Mucosa of rectum (tissue), 2 donors: Measurements from ENCODE around the gene LIPC.

ENCODE experiments used
- H3K27ac ChIP-seq, 2 donors: one replicate each; pipeline ENCODE4 v1.7.0; 2013; ENCODE audit warnings: inconsistent platforms in 2 of 2, low read depth in 2 of 2, low read length in 2 of 2
- H3K27me3 ChIP-seq, 2 donors: one replicate each; pipeline ENCODE4 v1.7.0; 2013; ENCODE audit warnings: low read length in 2 of 2; ENCODE audit not compliant: control insufficient read depth in 2 of 2, insufficient read depth in 2 of 2
- H3K36me3 ChIP-seq, 2 donors: one replicate each; pipeline ENCODE4 v1.7.0; 2013; ENCODE audit warnings: low read length in 2 of 2; ENCODE audit not compliant: control insufficient read depth in 2 of 2, insufficient read depth in 2 of 2
- H3K4me1 ChIP-seq, 2 donors: one replicate each; pipeline ENCODE4 v1.7.0; 2013; ENCODE audit warnings: low read length in 2 of 2, mild to moderate bottlenecking in 1 of 2; ENCODE audit not compliant: control insufficient read depth in 2 of 2, insufficient read depth in 2 of 2
- H3K4me3 ChIP-seq, 2 donors: one replicate each; pipeline ENCODE4 v1.7.0; 2013; ENCODE audit warnings: low read length in 2 of 2
- H3K9ac ChIP-seq, 2 donors: one replicate each; pipeline ENCODE4 v1.7.0; 2013; ENCODE audit warnings: low read length in 2 of 2, low read depth in 1 of 2, mild to moderate bottlenecking in 1 of 2
- H3K9me3 ChIP-seq, 2 donors: one replicate each; pipeline ENCODE4 v1.7.0; 2013; ENCODE audit warnings: low read length in 2 of 2; ENCODE audit not compliant: control insufficient read depth in 2 of 2
- donor health status: healthy.
- donor health status: Normal muscosa, but diverticular disease.

Gene LIPC

DNA sequence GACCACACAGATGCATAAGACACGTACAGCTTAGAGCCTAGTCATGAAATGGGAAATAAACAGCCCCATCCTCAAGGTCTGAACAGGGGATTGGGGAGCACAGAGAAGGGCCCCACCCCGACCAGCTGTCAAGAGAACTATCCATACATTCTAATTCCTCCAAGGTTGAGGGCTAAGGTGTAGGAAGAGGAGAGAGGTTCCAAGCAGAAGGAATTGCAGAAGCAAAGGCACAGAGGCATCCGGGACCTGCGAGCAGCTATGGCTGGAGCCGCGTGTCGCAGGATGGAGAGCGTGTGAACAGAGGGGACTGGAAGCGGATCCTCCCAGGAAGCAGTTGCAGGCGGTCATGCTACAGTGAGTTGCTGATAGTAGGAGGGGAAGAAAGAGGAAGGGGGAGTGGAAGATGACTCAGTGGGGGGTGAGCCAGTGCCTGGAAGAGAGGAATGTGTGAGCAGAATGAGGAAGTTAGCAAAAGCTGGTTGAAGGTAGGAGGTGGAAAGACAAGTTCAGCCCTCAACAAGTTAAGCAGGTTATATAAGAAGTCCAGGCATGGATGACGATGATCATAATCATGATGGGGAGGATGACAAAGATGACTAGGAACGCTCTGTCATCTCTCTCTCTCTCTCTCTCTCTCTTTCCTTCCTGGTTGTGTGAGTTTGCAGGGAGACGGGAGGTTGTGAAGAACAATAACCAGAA lies 89.7 kb downstream of the LIPC start:
- no peak overlapping the region for H3K4me3 ChIP-seq
- H3K4me1 ChIP-seq = peaks cover 0 to 3% of the 10 kb centered on the region in 2 donors
- no peaks in the 10 kb centered on the region for H3K9me3 ChIP-seq
- H3K27me3 ChIP-seq = no peaks in the 10 kb centered on the region
- no peaks in the 10 kb centered on the region for H3K36me3 ChIP-seq
- H3K27ac ChIP-seq = no peak overlapping the region
- H3K9ac ChIP-seq = no peak overlapping the region

GRCh38 chr15:58522391-58522790 lies 90.6 kb downstream of the LIPC start:
- Histone ChIP-seq H3K9ac (no peak overlapping the region), H3K4me1 (peaks cover 3 to 9% of the 10 kb centered on the region in 2 donors), H3K27ac (no peak overlapping the region), H3K27me3 (no peaks in the 10 kb centered on the region), H3K36me3 (no peaks in the 10 kb centered on the region), H3K4me3 (no peak overlapping the region), H3K9me3 (no peaks in the 10 kb centered on the region)

DNA sequence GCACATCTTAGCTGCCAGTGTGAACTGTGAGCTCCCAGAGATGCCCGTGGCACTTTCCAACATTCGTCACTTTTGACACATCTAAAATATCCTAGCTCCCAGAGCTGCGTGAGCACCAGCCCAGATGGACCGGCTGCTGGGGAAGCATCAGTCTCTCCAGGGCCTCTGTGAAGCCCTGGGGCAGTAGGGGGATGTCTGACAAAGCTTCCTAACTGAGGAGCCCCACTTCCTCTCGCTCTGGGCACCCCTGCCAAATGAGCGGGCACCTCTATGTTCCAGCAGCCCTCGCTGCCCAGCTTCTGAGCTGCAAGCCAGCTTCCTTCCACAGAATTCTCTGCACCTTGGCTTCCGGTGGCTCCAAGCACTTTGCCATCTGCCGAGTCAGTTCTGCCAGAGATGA lies 91.1 kb downstream of the LIPC start:
- Histone ChIP-seq H3K9ac (no peak overlapping the region), H3K36me3 (no peaks in the 10 kb centered on the region), H3K9me3 (no peaks in the 10 kb centered on the region), H3K27ac (no peak overlapping the region), H3K27me3 (no peaks in the 10 kb centered on the region), H3K4me3 (no peak overlapping the region), H3K4me1 (peaks cover 8 to 9% of the 10 kb centered on the region in 2 donors)

GRCh38 chr15:58523634-58524033 lies 91.8 kb downstream of the LIPC start:
- Histone ChIP-seq H3K4me1 (peaks cover 9 to 16% of the 10 kb centered on the region in 2 donors), H3K27ac (no peak overlapping the region), H3K4me3 (no peak overlapping the region), H3K9ac (no peak overlapping the region), H3K36me3 (no peaks in the 10 kb centered on the region), H3K27me3 (no peaks in the 10 kb centered on the region), H3K9me3 (no peaks in the 10 kb centered on the region)

GRCh38 chr15:58524247-58524646 lies 92.5 kb downstream of the LIPC start:
- no peaks in the 10 kb centered on the region for H3K27me3 ChIP-seq
- no peak overlapping the region for H3K4me3 ChIP-seq
- no peaks in the 10 kb centered on the region for H3K9me3 ChIP-seq
- no peaks in the 10 kb centered on the region for H3K36me3 ChIP-seq
- no peak overlapping the region for H3K9ac ChIP-seq
- H3K27ac ChIP-seq = no peak overlapping the region
- H3K4me1 ChIP-seq = peaks cover 9 to 19% of the 10 kb centered on the region in 2 donors

- H3K27me3 ChIP-seq = no peaks in the 10 kb centered on the region
- H3K4me1 ChIP-seq = peaks cover 6 to 19% of the 10 kb centered on the region in 2 donors
- H3K9me3 ChIP-seq = no peaks in the 10 kb centered on the region
- H3K4me3 ChIP-seq = no peak overlapping the region
- no peak overlapping the region for H3K9ac ChIP-seq
- no peak overlapping the region for H3K27ac ChIP-seq
- H3K36me3 ChIP-seq = no peaks in the 10 kb centered on the region
Observed at GRCh38 chr15:58525991-58526421, 94.2 kb downstream of the LIPC start.

DNA sequence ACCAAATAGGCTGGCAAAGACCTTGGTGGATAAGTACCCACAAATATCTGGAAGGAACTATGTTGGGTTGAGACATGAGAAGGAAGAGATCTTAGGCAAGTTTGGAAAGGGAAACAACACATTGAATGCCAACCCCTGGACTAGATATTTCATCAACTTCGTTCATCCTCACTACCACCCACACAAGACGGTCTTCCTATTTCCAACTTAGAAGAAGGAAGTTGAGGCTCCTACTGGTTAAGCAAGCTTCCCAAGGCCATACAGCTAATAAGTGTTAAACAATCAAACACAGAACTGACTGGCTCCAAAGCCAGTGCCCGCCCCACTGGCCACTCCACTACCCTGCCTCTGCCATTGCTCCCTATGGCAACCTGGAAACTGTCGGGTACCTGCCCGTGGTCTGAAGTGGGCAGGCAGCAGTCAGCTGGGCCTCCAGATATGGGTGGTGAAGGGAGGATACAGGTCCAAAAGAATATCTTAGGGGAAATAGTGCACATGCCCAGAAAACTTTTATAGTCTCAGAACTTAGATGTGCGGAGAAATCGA lies 94.9 kb downstream of the LIPC start:
- no peak overlapping the region for H3K27ac ChIP-seq
- peaks cover 6 to 19% of the 10 kb centered on the region in 2 donors for H3K4me1 ChIP-seq

GRCh38 chr15:58527573-58528187 lies 95.9 kb downstream of the LIPC start:
- H3K9me3 ChIP-seq = no peaks in the 10 kb centered on the region
- no peak overlapping the region for H3K4me3 ChIP-seq
- no peaks in the 10 kb centered on the region for H3K36me3 ChIP-seq
- H3K27me3 ChIP-seq = no peaks in the 10 kb centered on the region
- no peak overlapping the region for H3K9ac ChIP-seq
- peaks cover 6 to 19% of the 10 kb centered on the region in 2 donors for H3K4me1 ChIP-seq
- H3K27ac ChIP-seq = peak overlapping the region; percentile 36 to 64

More for the DNA sequence above, 94.9 kb downstream of the LIPC start:
- H3K27me3 ChIP-seq = no peaks in the 10 kb centered on the region
- no peak overlapping the region for H3K9ac ChIP-seq
- no peak overlapping the region for H3K4me3 ChIP-seq
- H3K9me3 ChIP-seq = no peaks in the 10 kb centered on the region
- H3K36me3 ChIP-seq = no peaks in the 10 kb centered on the region

GRCh38 chr15:58528188-58528870 lies 96.5 kb downstream of the LIPC start:
- no peaks in the 10 kb centered on the region for H3K9me3 ChIP-seq
- no peak overlapping the region for H3K9ac ChIP-seq
- no peak overlapping the region for H3K4me3 ChIP-seq
- no peaks in the 10 kb centered on the region for H3K27me3 ChIP-seq
- peak overlapping the region; percentile 29 to 41 for H3K27ac ChIP-seq
- H3K4me1 ChIP-seq = peaks cover 6 to 19% of the 10 kb centered on the region in 2 donors
- H3K36me3 ChIP-seq = no peaks in the 10 kb centered on the region

DNA sequence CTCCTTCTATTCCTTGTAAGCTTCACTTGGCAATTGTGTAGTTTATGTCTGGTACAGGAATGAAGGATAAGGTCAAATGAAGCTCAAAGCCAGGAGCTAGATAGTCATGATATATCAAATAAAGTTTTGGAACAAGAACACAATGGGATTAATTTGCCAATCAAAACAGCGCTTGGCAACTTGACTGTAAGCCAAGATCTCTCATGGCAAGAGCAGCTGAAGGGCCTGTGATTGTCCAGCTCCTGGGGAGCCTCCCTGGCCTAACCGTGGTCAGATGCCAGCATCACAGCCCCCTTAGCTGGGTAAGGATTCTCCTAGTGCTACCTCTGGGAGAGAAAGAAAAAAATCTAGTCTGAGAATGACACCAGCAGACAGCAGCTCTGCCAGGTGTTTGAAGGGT lies 97.2 kb downstream of the LIPC start:
- no peaks in the 10 kb centered on the region for H3K27me3 ChIP-seq
- no peaks in the 10 kb centered on the region for H3K36me3 ChIP-seq
- no peaks in the 10 kb centered on the region for H3K9me3 ChIP-seq
- H3K27ac ChIP-seq = peak overlapping the region; percentile 29 to 41
- H3K4me1 ChIP-seq = peaks cover 6 to 19% of the 10 kb centered on the region in 2 donors
- H3K4me3 ChIP-seq = no peak overlapping the region
- no peak overlapping the region for H3K9ac ChIP-seq
